T-helper 9 cell (primary cell): Measurements from ENCODE around the gene COL1A1.

Experiments
- DNase-seq: peaks from one replicate; pipeline ENCODE4 v3.0.0-alpha.2; 2020
- total RNA-seq, 2 donors: gene quantifications; one replicate each; lab custom pipeline; 2026; lab: John Stamatoyannopoulos, UW

The COL1A1 gene
- 1.3 to 18.1 reads per million in 2 donors for total RNA-seq

DNA sequence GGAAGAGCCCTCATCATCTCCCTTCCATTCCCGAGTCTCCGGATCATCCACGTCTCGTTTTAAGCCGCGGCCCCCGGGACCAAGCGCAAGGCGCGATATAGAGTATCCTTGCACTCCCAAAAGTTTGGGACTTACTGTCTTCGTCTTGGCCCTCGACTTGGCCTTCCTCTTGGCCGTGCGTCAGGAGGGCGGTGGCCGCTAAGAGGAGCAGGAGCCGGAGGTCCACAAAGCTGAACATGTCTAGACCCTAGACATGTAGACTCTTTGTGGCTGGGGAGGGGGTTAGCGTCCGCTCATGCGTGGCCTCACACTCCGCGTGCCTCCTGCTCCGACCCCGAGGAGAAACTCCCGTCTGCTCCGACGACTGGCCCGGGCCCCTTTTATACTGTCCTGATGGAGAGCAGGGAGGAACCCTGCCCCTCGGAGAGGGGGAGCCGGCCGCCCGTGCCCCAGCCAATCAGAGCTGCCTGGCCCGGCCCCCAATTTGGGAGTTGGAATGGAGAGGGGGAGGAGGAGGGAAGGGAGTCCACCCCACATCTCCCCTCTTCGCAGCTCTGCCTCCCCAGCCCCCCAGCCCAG lies at the start of gene COL1A1:
Gene COL1A1 (minus strand): TSS at position 356 of the 579 bp plus-strand sequence. CDS start 118 bp downstream, at position 238.
- no peak for DNase-seq

DNA sequence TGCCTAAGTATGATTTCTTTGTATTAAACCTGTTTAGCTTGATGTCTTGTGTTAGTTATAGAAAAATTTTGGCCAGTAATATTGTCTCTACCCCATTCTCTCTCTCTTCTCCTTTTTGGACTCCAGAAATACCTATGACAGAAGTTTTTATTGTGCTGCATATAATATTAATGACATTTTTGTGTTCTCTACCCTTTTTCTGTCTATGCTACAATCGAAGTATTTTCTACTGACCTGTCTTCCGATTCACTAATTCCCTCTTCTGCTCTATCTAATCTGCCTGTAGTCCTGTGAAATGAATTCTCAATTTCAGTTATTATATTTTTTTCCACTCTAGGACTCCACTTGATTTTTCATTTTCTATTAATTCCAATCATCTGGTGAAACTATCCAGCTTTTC lies 46.8 kb upstream of the COL1A1 start:
- no peak for DNase-seq

DNA sequence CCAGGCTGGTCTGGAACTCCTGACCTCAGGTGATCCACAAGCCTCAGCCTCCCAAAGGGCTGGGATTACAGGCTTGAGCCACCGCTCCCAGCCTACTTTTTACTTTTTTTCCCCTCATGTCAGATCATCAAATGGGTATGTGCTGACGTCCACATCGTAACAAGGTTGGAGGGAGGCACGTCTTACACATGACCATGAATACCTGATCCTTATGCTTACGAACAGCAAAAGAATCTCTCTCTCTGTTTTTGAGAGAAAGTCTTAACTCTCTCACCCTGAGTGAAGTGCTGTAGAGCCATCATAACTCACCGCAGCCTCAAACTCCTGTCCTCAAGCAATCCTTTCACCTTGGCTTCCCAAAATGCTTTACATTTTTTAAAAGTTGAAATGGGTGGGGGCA lies 43.3 kb upstream of the COL1A1 start:
- DNase-seq = no peak

DNA sequence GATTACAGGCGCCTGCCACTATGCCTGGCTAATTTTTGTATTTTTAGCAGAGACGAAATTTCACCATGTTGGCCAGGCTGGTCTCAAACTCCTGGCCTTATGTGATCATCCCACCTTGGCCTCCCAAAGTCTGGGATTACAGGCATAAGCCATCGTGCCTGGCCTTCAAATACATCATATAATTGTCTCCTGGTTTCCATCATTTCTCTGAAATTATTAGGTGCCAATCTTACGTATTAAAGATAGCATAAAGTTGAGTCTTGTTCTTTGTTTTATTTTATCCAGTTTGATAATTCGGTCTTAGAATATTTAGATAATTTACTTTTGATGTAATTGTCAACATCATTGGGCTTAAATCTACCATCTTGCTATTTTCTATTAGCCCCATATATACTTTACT lies 40.0 kb upstream of the COL1A1 start:
- no peak for DNase-seq

DNA sequence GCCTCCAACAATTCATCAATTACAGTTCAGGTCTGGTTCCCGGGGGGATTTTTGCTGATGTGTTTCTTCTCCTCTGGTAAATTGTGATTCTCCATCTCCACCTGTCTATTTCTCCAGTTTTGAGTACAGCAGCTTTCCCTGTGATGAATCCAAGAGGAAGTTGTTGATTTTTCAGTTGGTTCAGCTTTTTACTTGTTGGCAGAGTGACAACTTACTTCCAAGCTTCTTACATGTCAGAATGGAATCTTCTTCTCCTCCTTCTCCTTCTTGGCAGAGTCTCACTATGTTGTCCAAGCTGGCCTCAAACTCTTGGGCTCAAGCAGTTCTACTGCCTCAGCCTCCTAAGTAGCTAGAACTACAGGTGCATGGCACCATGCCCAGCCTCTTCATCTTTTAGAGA lies 39.4 kb upstream of the COL1A1 start:
- no peak for DNase-seq

DNA sequence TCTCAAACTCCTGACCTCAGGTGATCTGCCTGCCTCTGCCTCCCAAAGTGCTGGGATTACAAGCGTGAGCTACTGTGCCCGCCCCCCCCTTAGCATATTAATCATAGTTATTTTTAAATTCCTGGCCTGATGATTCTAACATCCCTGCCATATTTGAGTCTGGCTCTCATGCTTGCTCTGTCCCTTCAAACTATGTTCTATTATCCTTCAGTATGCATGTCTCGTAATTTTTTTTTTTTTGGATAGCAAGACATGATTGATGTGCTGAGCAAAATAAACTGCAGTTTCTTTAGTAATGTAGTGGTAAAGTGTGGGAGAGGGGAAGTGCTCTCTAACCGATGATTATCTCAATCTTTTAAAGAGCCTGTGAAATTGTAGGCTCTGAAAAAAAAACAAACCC lies 38.5 kb upstream of the COL1A1 start:
- DNase-seq = no peak

DNA sequence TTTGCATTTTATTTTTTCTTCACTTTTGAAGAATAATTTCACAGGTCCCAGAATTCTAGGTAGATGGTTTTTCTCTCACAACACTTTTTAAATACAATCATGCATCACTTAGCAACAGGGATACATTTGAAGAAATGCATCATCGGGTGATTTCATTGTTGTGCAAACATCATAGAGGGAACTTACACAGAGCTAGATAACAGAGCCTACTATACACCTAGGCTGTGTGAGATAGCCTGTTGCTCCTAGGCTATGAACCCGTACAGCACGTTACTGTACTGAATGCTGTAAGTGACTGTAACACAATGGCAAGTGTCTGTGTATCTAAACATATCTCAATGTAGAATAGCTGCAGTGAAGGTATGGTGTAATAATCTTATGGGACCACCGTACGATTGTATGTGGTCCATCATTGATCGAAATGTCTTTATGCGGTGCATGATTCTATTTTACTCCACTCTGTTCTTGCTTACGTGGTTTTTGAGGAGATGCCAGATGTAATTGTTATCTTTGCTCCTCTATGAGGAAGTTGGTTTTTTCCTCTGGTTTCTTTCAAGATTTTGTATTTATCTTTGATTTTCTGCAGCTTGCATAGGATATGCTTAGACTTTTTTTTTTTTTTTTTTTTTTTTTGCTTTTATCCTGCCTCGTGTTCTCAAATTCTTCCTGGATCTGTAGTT lies 37.3 kb upstream of the COL1A1 start:
- no peak for DNase-seq

DNA sequence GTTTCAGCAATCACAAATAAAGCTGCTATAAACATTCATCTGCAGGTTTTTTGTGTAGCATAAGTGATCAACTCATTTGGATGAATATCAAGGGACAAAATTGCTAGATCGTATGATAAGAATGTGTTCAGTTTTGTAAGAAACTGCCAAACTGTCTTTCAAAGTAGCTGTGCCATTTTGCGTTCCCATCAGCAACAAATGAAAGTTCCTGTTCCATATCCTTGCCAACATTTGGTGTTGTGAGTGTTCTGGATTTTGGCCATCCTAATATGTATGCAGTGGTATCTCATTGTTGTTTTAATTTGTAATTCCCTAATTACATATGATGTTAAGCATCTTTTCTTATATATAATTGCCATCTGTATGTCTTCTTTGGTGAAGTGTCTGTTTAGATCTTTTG lies 36.5 kb upstream of the COL1A1 start:
- DNase-seq = no peak

DNA sequence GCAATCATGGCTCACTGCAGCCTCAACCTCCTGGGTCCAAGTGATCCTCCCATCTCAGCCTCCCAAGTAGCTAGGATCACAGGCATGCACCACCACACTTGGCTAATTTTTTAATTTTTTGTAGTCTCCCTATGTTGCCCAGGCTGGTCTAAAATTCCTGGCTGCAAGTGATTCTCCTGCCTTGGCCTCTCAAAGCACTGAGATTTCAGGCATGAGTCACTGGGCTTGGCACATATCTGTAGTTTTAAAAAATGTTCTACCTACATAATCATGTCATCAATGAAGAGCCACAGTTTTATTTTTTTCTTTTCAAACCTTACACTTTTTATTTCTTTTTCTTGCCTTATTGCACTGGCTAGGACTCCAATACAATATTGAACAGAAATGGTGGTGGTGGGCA lies 33.1 kb upstream of the COL1A1 start:
- DNase-seq = no peak

DNA sequence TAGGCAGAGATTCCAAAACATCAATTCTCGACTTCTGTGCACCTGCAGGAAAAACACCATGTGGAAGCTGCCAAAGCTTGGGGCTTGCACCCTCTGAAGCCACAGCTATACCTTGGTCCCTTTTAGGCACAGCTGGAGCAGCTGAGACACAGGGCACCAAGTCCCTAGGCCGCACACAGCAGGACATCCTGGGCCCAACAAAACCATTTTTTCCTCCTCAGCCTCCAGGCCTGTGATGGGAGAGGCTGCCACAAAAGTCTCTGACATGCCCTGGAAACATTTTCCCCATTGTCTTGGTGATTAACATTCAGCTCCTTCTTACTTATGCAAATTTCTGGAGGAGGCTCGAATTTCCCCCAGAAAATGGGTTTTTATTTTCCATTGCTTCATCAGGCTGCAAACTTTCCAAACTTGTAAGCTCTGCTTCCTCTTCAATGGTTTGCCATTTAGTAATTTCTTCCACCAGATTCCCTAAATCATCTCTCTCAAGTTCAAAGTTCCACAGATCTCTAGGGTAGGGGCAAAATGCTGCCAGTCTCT lies 24.3 kb upstream of the COL1A1 start:
- DNase-seq = no peak

DNA sequence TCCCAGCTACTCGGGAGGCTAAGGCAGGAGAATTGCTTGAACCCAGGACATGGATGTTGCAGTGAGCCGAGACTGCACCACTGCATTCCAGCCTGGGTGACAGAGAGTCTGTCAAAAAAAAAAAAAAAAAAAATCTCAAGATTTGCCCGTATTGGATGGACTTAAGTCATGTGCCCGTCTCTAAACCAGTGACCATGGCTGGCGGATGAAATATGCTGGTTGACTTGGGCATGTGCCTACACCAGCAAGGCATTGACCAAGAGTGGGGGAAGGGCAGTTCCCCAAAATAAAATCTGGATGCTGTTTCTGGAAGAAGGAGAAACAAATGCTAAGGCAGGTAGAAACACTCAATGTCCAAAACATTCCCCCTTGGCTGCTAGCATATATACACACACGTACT lies 21.5 kb upstream of the COL1A1 start:
- no peak for DNase-seq

DNA sequence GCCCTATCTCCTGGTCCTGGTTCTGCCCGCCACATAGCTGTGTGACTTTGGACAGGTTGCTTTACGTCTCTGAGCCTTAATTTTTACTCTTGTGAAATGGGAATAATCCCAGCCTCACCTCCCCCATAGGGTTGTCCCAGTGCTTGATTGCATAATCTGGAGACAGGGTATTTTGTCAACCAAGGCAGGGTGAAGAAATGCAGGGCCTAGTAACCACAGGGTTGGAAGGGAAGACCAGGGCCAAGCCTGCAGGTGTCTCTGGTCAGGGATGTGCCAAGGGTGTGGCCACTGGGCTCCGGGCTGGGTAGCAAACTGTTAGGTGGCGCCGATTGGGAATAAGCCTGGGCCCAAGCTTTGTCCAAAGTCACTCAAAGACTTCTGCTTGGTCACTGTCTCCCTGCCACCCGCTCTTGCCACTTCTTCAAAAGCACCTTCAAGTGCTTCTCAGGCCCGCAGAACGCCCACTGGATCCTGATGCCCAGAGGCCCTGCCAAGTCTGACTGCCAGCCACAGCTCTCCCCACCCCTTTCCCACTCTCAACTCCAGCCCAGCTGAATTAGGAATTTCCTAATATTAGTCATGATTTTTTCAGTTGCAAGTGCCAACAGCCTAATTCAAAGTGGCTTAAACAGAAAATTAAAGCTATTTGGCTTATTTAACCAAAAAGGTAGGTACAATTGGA lies 20.6 kb upstream of the COL1A1 start:
- DNase-seq = no peak

DNA sequence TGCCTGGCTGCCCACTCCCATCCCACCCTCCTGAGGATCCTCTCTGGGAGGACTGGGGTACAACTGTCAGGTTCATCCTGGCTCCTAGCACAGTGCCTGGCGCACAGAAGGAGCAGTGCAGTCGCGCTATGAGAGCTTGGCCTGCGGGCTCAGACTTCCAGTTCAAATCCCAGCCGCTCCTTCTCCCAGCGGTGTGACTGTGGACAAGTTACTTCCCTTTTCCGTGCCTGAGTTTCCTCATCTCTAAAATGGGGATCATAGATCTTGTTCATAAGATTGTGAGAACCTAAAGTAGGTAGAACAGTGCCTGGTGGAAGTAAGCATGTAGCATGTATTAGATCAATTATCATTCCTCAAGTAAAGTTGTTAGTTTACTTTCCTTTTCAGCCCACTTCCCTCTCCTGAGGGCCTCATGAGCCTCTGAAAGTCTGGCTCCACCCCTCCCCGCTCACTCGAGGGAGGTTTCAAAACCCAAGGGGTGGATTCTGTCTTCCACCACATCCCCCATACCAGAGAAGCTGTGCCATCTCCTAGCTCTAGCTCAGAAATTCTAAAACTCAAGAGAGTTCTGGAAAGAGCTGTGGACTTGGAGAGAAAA lies 19.9 kb upstream of the COL1A1 start:
- no peak for DNase-seq

DNA sequence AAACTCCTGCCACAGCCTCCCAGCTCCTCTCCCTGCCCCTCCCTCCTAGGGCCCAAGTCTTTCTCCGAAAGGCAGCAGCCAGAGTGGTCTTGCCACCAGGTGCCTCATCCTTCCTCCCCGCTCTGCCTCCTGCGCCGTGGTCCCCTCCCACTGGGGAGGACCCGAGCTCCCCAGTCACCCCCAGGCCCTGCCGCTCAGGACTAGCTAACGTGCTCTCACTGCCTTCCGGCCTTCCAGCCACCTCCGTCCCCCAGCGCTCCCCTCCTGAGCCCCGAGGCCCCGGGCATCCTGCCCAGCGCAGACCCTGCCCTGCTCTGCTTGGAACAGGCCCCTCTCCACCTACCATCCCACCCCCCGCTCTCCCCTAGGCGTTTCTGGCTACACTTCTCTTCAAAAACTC lies 19.4 kb upstream of the COL1A1 start:
- DNase-seq = no peak

DNA sequence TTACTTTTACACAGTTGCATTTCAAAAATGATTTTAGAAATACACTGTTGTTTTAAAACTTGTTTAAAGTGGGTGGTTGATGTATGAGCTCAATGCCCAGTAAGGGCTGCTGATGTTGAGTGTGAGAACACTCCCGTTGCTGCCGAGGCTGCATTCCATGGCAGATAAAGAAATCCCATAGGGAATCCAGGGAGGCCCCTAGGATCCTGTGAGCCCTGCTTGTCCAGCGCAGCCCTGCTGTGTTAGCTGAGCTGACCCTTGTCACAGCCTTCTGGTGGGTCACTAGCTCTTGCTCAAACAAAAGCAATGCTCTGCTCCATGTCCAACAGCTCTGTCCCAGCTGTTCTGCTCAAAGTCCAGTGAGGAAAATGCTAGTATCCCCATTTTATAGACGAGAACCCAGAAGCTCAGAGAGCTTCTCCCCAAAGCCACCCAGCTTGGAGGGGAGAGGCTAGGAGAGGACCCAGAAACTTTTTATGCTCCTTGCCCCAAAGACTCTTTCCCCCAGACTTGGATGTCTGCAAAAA lies 18.6 kb upstream of the COL1A1 start:
- DNase-seq = no peak

DNA sequence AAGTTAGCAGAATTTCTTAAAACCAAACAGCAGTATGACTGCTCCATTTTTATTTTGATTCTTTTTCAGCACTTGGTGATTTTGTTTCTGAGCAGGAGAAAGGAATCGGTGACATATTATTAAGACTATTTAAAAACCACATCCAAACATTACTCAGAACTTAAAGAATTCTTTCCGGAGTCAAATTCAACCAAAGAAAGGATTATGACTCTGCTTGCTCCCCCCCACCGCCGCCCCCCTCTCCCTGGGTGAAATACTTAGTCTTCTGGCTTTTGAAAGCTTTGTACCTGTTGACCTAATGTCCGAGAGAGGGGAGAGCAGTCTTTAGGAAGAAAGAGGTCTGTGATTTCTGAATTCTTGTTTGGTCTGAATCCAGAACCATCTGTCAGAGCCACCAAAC lies 17.9 kb upstream of the COL1A1 start:
- no peak for DNase-seq

DNA sequence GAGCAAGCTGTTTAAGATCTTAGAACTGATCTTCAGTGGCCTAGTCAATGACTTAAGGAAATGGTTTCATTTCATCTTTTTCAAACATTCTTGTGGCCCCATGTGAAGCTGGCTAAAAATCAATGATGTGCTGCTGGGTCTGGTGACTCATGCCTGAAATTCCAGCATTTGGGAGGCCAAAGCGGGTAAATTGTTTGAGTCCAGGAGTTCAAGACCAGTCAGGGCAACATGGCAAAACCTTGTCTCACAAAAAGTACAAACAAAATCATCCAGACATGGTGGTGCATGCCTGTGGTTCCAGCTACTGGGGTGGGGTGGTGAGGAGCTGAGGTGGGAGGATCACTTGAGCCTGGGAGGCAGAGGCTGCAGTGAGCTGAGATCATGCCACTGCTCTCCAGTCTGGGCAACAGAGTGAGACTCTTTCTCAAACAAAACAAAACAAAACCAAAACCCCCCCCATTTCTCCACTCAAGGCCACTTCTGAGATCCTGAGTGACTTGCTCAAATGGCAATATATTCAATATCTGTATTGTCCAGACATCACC lies 17.4 kb upstream of the COL1A1 start:
- DNase-seq = no peak

DNA sequence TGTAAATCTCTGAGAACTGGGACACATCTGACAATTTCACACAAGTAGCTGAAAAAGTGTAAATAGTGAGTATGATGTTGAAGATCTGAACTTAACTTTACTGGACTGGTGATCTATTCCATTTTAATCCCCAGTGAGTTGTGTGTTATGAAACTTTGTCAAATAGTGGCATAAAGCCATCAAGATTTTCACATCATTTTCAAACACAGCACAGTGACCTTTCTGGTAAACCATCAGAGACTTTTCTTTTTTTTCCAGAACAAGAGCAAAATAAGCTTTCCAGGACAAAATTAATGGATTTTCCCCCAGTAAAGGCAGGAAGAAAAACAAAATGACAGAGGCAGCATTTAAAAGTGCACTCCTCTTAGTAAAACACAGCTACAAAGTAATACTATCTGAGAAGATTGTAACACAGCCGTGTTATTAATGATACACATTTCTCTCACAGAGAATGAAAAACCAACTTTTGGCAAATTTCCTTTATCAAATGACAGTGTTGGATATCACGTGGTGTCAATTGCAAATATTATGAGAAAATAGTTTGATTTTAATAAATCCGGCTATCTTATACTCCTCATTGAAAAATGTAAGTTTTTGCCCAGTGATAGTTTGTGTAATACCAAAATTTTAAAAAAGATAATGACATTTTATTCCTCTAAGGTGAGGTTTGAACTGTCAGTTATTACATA lies 16.8 kb upstream of the COL1A1 start:
- no peak for DNase-seq

DNA sequence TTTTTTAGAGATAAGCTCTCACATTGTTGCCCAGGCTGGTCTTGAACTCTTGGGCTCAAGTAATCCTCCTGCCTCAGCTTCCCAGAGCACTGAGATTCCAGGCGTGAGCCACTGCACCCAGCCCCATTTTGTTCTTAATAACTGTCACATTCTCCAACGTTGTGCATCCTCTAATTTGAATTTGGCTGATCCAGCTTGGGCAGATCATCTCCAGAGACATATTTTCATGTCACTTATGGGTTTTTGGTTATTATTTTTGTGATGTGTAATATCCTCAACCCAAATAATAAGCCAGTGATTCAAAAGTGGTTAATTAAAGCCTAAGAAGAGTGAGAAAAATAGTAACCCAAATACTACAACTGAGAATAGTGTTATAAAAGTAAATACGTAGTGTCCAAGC lies 16.2 kb upstream of the COL1A1 start:
- DNase-seq = no peak

DNA sequence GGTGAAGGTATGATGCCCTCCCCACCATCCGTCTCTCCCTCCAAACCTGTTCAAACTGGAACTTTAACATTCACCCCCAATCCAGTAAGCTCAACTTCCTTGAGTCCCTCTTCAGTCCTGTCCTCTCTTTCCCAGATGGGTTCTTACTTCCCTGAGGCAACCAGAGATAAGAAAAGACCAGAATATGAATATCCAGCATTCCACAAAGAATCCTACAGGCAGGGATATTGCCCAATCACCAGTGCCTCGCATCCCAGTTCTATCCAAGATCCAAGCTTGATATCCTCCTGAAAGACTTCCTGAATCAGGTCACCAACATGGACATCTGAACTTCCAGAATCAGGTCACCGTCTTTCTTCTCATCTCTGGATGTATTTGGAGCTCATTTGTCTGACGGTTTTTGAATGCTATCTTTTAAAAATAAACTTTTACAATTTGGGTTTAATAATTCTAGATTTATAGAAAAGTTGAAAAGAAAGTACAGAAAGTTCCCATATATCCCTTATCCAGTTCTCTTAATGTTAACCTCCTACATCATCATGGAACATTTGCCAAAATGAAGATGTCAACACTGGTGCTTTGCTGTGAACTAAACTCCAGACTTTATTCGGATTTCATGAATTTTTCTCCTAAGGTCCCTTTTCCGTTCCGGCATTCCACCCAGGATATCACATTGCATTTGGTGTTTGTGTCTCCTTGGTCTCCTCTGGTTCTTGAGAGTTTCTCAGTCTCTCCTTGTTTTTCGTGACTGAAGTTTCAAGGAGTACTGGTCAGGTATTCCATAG lies 13.7 kb upstream of the COL1A1 start:
- no peak for DNase-seq
